OCI-LY7 (cell line): Measurements from ENCODE around the gene NEAT1.

Experiments used
- EZH2phosphoT487 ChIP-seq: fragments of 200-600 bp; sonication (generic); IDR thresholded peaks from 2 replicates; pipeline ENCODE4 v1.6.1; 2018; ENCODE audit warnings: low read depth, borderline replicate concordance, mild to moderate bottlenecking, mixed run types, antibody characterized with exemption, low read length, moderate library complexity, mixed read lengths
- TF ChIP-seq, protein P1 (sequence below): fragments of 200-600 bp; sonication (generic); conservative IDR thresholded peaks from 2 replicates; pipeline ENCODE4 v1.5.1; 2014; ENCODE audit warnings: mild to moderate bottlenecking, antibody characterized with exemption, low read length, moderate library complexity, mixed read lengths

DNA sequence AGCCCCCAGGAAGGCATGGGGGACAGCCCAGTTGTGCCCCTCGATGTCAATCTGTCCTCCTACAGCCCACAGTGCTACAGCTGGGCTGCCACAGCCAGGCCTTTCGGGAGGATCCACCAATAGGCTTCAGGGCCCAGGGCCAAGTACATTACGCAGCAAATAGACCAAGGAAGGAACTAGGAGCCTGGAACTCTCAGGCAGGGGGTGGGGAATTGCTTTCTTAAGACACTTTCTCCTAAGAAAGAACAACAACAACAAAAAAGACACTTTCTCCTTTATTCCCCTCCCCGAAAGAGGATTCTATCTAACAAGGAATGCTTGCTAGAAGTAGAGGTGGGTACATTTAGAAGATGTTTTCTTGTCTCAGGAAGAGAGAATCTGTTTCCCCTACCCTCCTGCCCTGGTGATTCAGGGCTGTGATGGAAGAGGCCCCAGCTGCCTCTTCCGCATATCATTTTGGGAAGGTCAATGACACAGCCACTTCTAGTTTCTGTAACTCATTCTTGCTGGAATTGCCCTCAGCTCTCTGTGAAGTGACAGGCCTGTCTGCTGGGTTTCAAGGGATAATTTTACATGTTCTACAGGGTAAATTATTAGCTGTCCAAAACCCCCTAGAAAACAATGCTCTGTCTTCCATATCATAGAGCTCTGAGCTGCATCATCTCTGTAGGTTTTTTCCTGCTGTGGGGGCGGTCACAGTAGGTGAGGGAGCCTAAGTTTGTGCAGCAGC, 70.2 kb downstream of the NEAT1 start:
- TF ChIP-seq, protein P1, sequence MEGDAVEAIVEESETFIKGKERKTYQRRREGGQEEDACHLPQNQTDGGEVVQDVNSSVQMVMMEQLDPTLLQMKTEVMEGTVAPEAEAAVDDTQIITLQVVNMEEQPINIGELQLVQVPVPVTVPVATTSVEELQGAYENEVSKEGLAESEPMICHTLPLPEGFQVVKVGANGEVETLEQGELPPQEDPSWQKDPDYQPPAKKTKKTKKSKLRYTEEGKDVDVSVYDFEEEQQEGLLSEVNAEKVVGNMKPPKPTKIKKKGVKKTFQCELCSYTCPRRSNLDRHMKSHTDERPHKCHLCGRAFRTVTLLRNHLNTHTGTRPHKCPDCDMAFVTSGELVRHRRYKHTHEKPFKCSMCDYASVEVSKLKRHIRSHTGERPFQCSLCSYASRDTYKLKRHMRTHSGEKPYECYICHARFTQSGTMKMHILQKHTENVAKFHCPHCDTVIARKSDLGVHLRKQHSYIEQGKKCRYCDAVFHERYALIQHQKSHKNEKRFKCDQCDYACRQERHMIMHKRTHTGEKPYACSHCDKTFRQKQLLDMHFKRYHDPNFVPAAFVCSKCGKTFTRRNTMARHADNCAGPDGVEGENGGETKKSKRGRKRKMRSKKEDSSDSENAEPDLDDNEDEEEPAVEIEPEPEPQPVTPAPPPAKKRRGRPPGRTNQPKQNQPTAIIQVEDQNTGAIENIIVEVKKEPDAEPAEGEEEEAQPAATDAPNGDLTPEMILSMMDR = no peak
- no peak for TF ChIP-seq EZH2phosphoT487
